ENCODE results near the gene NLRC5. TPM values are rescaled to one million over a fixed set of nuclear protein-coding genes. Genes with fewer than 3 reads are reported as not detected.

The NLRC5 gene
- total RNA-seq, 1 experiment from 2014 or later = 2.4 TPM

GRCh38 chr16:56972403-56973293, 16.7 kb upstream of the NLRC5 start:
- Histone ChIP-seq H2BK15ac (ENCODE audit: low read depth, low read length) (no peak overlapping the region; the same call in 1 of the 2 replicates), H2AFZ (ENCODE audit: low read length) (no peak overlapping the region), H3K79me2 (ENCODE audit: insufficient read depth, low read length) (no peaks in the 10 kb centered on the region), H4K8ac (replicated peaks; ENCODE audit: insufficient read length, low read depth, low read length) (no peak overlapping the region), H3K18ac (ENCODE audit: insufficient read length, low read depth, low read length) (no peak overlapping the region), H2BK5ac (ENCODE audit: insufficient read length, low read length) (no peak overlapping the region), H3K79me1 (ENCODE audit: insufficient read depth, low read depth, low read length, poor library complexity, severe bottlenecking) (no peaks in the 10 kb centered on the region), H3K9ac (ENCODE audit: extremely low read depth, insufficient read length, low read length) (no peak overlapping the region), H3K14ac (ENCODE audit: insufficient read depth, low read length) (no peak overlapping the region), H3K9me3 (ENCODE audit: control insufficient read depth, low read depth, low read length) (no peaks in the 10 kb centered on the region), H2BK12ac (ENCODE audit: insufficient read length, low read depth, low read length) (no peak overlapping the region), H3K23me2 (ENCODE audit: insufficient read length, low read depth, low read length, poor library complexity, severe bottlenecking) (no peaks in the 10 kb centered on the region), H4K5ac (ENCODE audit: insufficient read length, low read depth, low read length) (no peak overlapping the region), H3K56ac (ENCODE audit: insufficient read length, low read depth, low read length) (no peak overlapping the region), H3K4me1 (ENCODE audit: insufficient read depth, low read length) (no peaks in the 10 kb centered on the region), H2BK20ac (ENCODE audit: low read depth, low read length, poor library complexity, severe bottlenecking) (no peak overlapping the region), H3K27ac (ENCODE audit: insufficient read length, low read depth, low read length) (no peak overlapping the region), H3K27me3 (ENCODE audit: insufficient read depth, low read length) (no peaks in the 10 kb centered on the region), H4K20me1 (ENCODE audit: control insufficient read depth, insufficient read depth, insufficient read length) (no peaks in the 10 kb centered on the region), H2BK120ac (ENCODE audit: low read depth, low read length, poor library complexity, severe bottlenecking) (no peak overlapping the region), H3K4ac (ENCODE audit: low read depth, low read length) (no peak overlapping the region), H2AK5ac (ENCODE audit: insufficient read length, low read length) (no peak overlapping the region), H3T11ph (ENCODE audit: low read length) (no peak overlapping the region), H3K23ac (ENCODE audit: insufficient read length, low read depth, low read length) (no peak overlapping the region), H4K91ac (ENCODE audit: insufficient read length, low read depth, low read length) (no peak overlapping the region), H3K4me2 (ENCODE audit: insufficient read depth, insufficient read length, low read length) (no peak overlapping the region)
- Mint-ChIP-seq H3K36me3 (ENCODE audit: insufficient read depth in 1 of 3, low read depth in 3 of 3) (no peaks in the 10 kb centered on the region), H3K4me1 (no peaks in the 10 kb centered on the region), H3K27me3 (ENCODE audit: low read depth) (peaks cover 6% of the 10 kb centered on the region), H3K9me3 (peaks cover 0 to 2% of the 10 kb centered on the region in 2 experiments; a peak in 2 of 5 replicates), H3K4me3 (no peak overlapping the region), H3K27ac (no peak overlapping the region)
- no peak for DNase-seq
- no CpG with 5 or more reads among the region's 18 CpGs for whole genome bisulfite sequencing (ENCODE audit: extremely low coverage, insufficient read length, low lambda C conversion rate)
- TF ChIP-seq CTCF (conservative IDR thresholded peaks at IDR 0.05) = no peak

Measured in H9 (cell line).